Measurements from ENCODE around the gene TNFRSF17.

DNA sequence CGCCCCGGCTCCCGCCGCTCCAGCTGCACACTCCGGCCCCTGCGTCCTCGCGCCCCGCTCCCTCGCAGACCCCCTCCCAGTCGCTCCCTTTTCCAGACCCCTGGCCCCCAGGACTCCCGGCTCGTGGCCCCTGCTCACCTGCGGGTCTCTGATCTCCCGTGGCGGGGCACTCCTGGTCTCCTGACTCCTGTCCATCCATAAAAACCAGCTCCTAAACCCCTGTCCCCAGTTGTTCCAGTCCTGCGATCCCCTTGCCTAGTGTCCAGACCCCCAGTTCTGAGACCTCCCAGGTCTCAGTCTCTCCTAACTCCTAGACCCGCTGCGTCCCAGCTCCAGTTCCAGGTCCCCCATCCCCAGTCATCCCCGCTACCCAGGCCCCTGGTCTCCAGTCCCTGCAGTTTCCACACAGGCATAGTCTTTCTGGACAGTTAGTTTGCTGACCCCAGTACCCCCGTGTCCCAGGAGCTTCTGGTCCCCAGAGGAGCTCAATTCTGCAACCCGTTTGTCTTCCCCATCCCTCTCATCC, 11.9 kb downstream of the TNFRSF17 start:
- TF ChIP-seq POLR2A (IDR thresholded peaks at IDR 0.05; ENCODE audit: low read depth, low read length) (no peak), EZH2 (IDR thresholded peaks at IDR 0.05; ENCODE audit: borderline replicate concordance, low read depth, low read length, severe bottlenecking) (no peak)
- TF ChIP-seq, protein P1, sequence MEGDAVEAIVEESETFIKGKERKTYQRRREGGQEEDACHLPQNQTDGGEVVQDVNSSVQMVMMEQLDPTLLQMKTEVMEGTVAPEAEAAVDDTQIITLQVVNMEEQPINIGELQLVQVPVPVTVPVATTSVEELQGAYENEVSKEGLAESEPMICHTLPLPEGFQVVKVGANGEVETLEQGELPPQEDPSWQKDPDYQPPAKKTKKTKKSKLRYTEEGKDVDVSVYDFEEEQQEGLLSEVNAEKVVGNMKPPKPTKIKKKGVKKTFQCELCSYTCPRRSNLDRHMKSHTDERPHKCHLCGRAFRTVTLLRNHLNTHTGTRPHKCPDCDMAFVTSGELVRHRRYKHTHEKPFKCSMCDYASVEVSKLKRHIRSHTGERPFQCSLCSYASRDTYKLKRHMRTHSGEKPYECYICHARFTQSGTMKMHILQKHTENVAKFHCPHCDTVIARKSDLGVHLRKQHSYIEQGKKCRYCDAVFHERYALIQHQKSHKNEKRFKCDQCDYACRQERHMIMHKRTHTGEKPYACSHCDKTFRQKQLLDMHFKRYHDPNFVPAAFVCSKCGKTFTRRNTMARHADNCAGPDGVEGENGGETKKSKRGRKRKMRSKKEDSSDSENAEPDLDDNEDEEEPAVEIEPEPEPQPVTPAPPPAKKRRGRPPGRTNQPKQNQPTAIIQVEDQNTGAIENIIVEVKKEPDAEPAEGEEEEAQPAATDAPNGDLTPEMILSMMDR (IDR thresholded peaks at IDR 0.05; ENCODE audit: extremely low read depth in 1 of 2, insufficient read depth in 1 of 2, low read depth in 1 of 2, low read length in 2 of 2): no peak
